GM18867 (cell line): ENCODE data around the gene PIK3CG.
A peak's percentile ranks its signal among the peaks of the same experiment; 100 is the strongest.

ENCODE experiments used
- ATAC-seq: cut with Tn5 transposase; IDR thresholded peaks from one replicate; pipeline ENCODE4 v1.9.1; 2021; ENCODE audit warnings: mild to moderate bottlenecking, moderate library complexity; ENCODE audit not compliant: unreplicated experiment

The PIK3CG gene

DNA sequence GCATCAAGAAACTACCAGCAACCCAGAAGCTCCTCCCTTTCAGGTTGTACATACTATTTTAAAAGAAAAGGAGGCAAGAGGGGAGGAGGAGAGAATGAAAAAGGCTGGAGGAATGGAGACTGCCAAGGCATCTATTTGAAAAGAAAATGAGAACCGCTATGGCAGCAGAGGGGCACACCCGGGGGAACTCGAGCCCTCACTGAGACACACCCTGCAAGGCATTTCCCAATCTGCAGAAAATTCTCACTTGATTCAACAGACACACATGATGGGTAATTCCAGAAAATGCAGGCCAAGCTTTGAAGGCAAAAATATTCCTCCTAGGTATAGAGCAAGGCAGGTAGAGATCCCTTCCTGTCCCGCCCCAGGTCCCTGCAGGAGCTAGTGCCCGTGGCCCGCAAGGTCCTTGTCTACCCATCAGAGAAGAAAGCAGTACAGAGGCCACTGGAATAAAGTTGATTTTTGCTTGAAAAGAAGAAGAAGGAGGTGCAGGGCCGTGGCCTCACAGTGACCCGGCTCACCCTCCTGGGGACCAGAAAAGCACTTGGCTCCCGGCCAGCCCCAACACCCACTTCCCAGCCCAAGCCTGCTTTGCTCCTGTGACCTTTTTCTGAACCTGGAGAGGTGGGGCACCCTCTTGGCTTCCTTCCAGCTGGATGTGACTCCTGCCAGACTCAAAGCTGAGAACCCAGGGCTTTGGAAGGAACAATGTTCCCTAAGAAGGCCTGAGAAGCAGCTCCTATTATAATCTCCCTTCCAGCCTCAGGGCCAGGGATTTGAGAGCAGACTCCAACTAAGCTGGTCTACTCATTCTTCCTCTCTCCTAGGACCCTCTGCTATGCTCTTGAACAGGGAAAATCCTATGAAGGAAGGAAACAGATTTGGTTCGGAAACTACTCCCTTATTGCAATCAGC, 6.2 kb upstream of the PIK3CG start:
- no peak for ATAC-seq

- no peak for ATAC-seq
These were observed 2.6 kb upstream of the PIK3CG start for GRCh38 chr7:106862317-106863089.

GRCh38 chr7:106863274-106863997, 1.6 kb upstream of the PIK3CG start:
- ATAC-seq = no peak

- ATAC-seq = peak; percentile 46
These were observed 592 bp upstream of the PIK3CG start for GRCh38 chr7:106864298-106865081.

GRCh38 chr7:106866298-106867281, 1.5 kb downstream of the PIK3CG start:
- ATAC-seq = peak; percentile 34

DNA sequence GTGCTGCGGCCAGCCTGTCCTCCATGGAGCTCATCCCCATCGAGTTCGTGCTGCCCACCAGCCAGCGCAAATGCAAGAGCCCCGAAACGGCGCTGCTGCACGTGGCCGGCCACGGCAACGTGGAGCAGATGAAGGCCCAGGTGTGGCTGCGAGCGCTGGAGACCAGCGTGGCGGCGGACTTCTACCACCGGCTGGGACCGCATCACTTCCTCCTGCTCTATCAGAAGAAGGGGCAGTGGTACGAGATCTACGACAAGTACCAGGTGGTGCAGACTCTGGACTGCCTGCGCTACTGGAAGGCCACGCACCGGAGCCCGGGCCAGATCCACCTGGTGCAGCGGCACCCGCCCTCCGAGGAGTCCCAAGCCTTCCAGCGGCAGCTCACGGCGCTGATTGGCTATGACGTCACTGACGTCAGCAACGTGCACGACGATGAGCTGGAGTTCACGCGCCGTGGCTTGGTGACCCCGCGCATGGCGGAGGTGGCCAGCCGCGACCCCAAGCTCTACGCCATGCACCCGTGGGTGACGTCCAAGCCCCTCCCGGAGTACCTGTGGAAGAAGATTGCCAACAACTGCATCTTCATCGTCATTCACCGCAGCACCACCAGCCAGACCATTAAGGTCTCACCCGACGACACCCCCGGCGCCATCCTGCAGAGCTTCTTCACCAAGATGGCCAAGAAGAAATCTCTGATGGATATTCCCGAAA, 2.7 kb downstream of the PIK3CG start:
- no peak for ATAC-seq

GRCh38 chr7:106868364-106868763, 3.3 kb downstream of the PIK3CG start:
- ATAC-seq = no peak

- ATAC-seq = no peak
These were observed 4.9 kb downstream of the PIK3CG start for GRCh38 chr7:106869954-106870353.

DNA sequence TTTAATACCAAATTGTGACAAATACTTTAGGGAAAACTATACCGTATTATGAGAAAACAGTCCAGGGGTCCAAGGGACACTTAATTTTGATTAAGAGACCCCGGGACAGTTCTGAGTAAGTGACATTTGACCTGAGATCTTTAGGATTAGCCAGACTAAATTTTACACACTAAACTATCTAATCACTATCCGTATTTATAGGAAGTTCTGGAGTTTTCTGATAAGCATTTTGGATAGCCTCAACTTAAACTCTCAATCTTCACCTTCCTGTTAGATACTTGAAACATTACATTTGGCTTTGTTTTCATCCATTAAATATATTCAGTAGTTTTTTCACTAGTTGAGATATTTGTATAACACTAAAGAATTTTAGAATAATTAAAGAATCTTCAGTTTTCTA, 5.4 kb downstream of the PIK3CG start:
- ATAC-seq = no peak

DNA sequence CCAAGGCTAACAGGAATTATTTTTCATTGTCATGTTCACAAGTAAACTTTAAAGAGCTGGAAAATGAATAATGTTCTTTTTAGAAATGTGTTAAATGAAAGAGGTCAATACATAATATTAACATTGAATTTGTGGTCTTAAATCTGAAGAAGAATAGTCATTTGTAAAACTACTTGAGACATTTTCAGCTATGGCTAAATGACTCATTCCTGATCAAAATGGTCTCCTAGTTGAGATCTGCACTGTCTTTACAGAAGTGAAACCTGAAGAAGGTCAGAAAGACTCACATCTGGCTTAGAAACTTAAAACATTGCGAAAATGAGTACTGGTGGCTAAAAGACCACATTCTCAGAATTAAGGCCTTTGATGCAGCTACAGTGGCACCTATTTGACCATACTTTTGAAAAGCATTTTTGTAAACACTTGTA, 5.9 kb downstream of the PIK3CG start:
- peak; percentile 93 for ATAC-seq

GRCh38 chr7:106871793-106872571, 6.9 kb downstream of the PIK3CG start:
- no peak for ATAC-seq

DNA sequence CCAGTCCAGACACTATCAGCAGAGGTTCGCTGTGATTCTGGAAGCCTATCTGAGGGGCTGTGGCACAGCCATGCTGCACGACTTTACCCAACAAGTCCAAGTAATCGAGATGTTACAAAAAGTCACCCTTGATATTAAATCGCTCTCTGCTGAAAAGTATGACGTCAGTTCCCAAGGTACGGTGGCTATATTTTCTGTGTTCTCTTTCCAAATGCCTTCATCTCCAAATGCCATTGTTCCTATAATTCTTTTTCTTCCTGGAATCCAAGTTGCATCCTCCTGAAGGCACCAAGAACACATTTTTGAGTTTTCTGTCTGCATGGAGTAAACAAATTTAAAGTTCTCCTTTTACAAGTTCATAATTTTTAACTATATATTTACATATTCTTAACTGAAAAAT, 7.7 kb downstream of the PIK3CG start:
- no peak for ATAC-seq

DNA sequence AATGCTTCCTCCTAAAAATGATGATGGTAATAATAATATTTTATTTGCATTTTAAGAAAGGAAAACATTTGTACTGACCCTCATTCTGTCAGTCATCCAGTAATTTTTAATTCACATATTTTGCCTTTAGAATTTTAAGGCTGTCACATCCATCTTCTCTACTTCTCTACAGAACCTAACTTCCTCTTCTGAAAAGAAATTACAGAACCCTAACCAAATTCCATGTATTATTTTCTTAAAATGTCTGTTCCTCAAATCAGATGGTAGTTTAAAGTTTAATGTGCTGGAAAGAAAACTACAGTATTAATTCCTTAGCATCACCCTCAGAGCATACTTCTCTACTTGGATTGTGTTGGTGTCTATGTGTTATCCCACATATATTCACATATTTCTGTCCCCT, 9.0 kb downstream of the PIK3CG start:
- ATAC-seq = no peak

GRCh38 chr7:106875508-106875907, 10.4 kb downstream of the PIK3CG start:
- ATAC-seq = no peak

DNA sequence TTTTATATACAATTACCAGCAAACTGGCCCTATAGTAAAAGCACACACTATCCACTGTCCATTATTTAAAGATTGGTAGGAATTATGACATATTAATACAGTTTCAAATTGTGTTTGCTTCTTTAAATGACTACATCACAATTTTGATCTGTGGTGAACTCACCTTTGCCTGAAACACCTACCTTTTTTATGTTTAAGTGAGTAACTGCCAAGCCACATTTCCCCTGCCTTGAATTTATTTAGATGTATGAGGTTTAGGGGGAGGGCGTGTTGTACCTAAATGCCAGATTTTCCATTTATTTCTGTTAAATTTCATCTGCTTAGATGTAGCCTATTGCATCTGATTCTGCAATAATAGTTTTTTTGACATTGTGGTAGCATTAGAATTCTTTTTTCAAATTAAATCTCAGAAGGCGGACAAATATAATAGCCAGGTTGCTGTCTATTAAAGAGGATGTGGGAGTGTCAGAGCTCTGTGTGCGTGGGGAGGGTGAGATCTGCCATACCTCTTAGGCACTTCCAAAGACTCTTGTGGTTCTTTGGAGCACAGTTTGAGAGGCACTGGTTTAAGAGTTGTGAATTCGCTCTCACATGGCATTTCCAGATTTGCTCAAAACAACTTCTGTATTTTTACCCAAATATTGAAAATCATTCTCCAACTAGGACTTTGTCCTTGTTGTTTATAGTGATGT, 13.8 kb downstream of the PIK3CG start:
- ATAC-seq = no peak

- ATAC-seq = no peak
These were observed 16.9 kb downstream of the PIK3CG start for GRCh38 chr7:106881984-106882383.

DNA sequence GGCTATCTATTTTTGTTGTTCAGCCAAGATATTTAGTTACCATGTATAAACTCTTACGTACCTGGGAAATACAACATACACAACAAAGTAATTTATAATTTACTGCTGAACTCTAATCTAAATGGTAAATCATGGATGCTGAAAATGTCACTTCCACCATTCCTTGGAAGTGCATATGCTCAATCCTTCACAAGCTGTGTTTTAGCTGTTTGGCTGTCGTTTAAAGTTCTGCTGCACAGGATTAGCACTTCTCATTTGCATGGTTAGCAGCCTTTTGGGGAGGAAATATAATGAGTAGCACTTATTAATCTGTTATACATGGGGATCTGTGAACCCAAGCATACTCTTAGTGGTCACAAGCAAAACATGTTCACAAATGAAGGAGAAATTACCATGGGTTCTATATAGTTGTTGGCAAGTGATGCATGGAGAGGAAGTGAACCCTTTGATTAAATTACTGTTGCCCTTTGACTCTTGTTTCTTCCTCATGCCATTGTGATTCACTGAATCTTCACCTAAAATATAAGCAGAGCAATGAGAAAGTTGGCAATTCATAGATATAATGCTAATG, 18.5 kb downstream of the PIK3CG start:
- peak; percentile 55 for ATAC-seq
